HepG2 (cell line): Measurements from ENCODE around the gene RPS5. TPM values are rescaled to one million over a fixed set of nuclear protein-coding genes. Genes with fewer than 3 reads are reported as not detected.

Experiments used
- ARID2 ChIP-seq: sonication (generic); formaldehyde crosslinking; IDR thresholded peaks from 2 replicates; pipeline ENCODE4 v1.8.1; 2022; ENCODE audit warnings: mild to moderate bottlenecking, missing genetic modification reagents, borderline replicate concordance
- CCAR2 ChIP-seq: fragments of 200-400 bp; formaldehyde crosslinking; optimal IDR thresholded peaks from 2 replicates; pipeline ENCODE3; 2018; ENCODE audit warnings: low read depth, mild to moderate bottlenecking, low read length, moderate library complexity
- DNMT1 ChIP-seq: sonication (generic); formaldehyde crosslinking; IDR thresholded peaks from 2 replicates; pipeline ENCODE4 v1.5.1; 2020; ENCODE audit warnings: mild to moderate bottlenecking, missing genetic modification reagents
- FOXA3 ChIP-seq: IDR thresholded peaks from 2 replicates; pipeline ENCODE4 v1.6.1; 2016; ENCODE audit warnings: missing genetic modification reagents, missing compliant biosample characterization
- GZF1 ChIP-seq: sonication (generic); formaldehyde crosslinking; IDR thresholded peaks from 2 replicates; pipeline ENCODE4 v1.5.1; 2020; ENCODE audit warnings: mild to moderate bottlenecking, missing genetic modification reagents
- ISL2 ChIP-seq: sonication (generic); formaldehyde crosslinking; IDR thresholded peaks from 2 replicates; pipeline ENCODE4 v1.5.0; 2020; ENCODE audit warnings: missing genetic modification reagents
- KIAA2018 ChIP-seq: sonication (generic); formaldehyde crosslinking; IDR thresholded peaks from 2 replicates; pipeline ENCODE4 v1.5.0; 2020; ENCODE audit warnings: mild to moderate bottlenecking, missing genetic modification reagents, borderline replicate concordance
- NR2F6 ChIP-seq, 2 experiments: IDR thresholded peaks; 2 replicates each; pipeline ENCODE4 v1.6.1; 2016; ENCODE audit warnings: antibody characterized with exemption in 1 of 2, mild to moderate bottlenecking in 1 of 2
- REXO4 ChIP-seq: sonication (generic); formaldehyde crosslinking; IDR thresholded peaks from 2 replicates; pipeline ENCODE4 v1.8.0; 2022; ENCODE audit warnings: missing genetic modification reagents, mild to moderate bottlenecking, borderline replicate concordance
- UBTF ChIP-seq: sonication (generic); formaldehyde crosslinking; IDR thresholded peaks from 2 replicates; pipeline ENCODE4 v1.4.0; 2020; ENCODE audit warnings: mild to moderate bottlenecking, missing genetic modification reagents
- ZBTB10 ChIP-seq: sonication (generic); formaldehyde crosslinking; IDR thresholded peaks from 2 replicates; pipeline ENCODE4 v1.4.0; 2020; ENCODE audit warnings: missing genetic modification reagents, borderline replicate concordance
- ZBTB7A ChIP-seq: sonication (generic); formaldehyde crosslinking; IDR thresholded peaks from 2 replicates; pipeline ENCODE4 v1.8.0; 2022; ENCODE audit warnings: mild to moderate bottlenecking, missing genetic modification reagents
- ZMAT5 ChIP-seq: sonication (generic); formaldehyde crosslinking; IDR thresholded peaks from 2 replicates; pipeline ENCODE4 v1.5.0; 2020; ENCODE audit warnings: mild to moderate bottlenecking, low read depth, missing genetic modification reagents, borderline replicate concordance
- ZNF205 ChIP-seq: IDR thresholded peaks from 2 replicates; pipeline ENCODE4 v1.6.1; 2018; ENCODE audit warnings: missing biosample characterization, missing genetic modification reagents
- ZNF75D ChIP-seq: sonication (generic); formaldehyde crosslinking; IDR thresholded peaks from 2 replicates; pipeline ENCODE4 v1.8.1; 2023; ENCODE audit warnings: missing genetic modification reagents, mild to moderate bottlenecking, borderline replicate concordance
- polyA plus RNA-seq, 8 experiments: library from polyadenylated mRNA; depleted of rRNA in 3 of 8; stranded (reverse) in 7 of 8; unstranded in 1 of 8; fragments of >200 nt; fragmentation: Illumina TruSeq in 4 of 8; extraction: Trizol in 4 of 8; gene quantifications; 2 replicates each; pipeline versions ENCODE4 v1.2.1 to v1.2.3, GENCODE V29; 2011 to 2016; ENCODE audit warnings: low read depth in 4 of 8, missing spikeins in 1 of 8, mixed read lengths in 1 of 8; ENCODE audit not compliant: insufficient read depth in 1 of 8
- total RNA-seq, 5 experiments: library from RNA; depleted of rRNA; stranded (reverse); fragments of >200 nt; fragmentation: Illumina TruSeq; extraction: Trizol; gene quantifications; 2 replicates each; pipeline ENCODE4 v1.2.3, GENCODE V29; 2016; ENCODE audit warnings: low read depth in 1 of 5

Gene RPS5
- total and polyA plus RNA-seq, 2 of the 13 experiments (the other 11 are each of a cell fraction or from before 2014, with no cell fraction given), result 1,544 to 4,408 TPM

GRCh38 chr19:58406818-58407657 is 20.0 kb downstream of the RPS5 start (continued):
- TF ChIP-seq KIAA2018 (CRISPR knock-in tag) (no peak), ZBTB7A (CRISPR knock-in tag) (peak; percentile 56; the same call in 1 of the 2 replicates), ZNF75D (CRISPR knock-in tag) (no peak), ZNF205 (no peak), ZBTB10 (CRISPR knock-in tag) (no peak), FOXA3 (no peak), ISL2 (CRISPR knock-in tag) (no peak), ARID2 (0 out of 2 replicates have a peak, but pooled peaks have one; percentile 46), UBTF (CRISPR knock-in tag) (no peak), DNMT1 (no peak), GZF1 (no peak), CCAR2 (no peak), REXO4 (CRISPR knock-in tag) (no peak), NR2F6 (IDR thresholded peaks at IDR 0.05) (no peak), NR2F6 (CRISPR knock-in tag; IDR thresholded peaks at IDR 0.05) (no peak), ZMAT5 (no peak)
